Effector memory CD4-positive, alpha-beta T cell (primary cell): ENCODE measurements around the gene SON.

ENCODE experiments used
- DNase-seq, 3 donors: peaks; one replicate each; pipeline ENCODE4 v3.0.0-alpha.2; 2020
- H3K27ac ChIP-seq: 2 replicates; pipeline ENCODE4 v1.7.0; 2013; ENCODE audit warnings: mild to moderate bottlenecking, low read length, moderate library complexity; ENCODE audit not compliant: insufficient read depth, poor library complexity, severe bottlenecking
- H3K27me3 ChIP-seq: replicated peaks from 2 replicates; pipeline ENCODE4 v1.7.0; 2013; ENCODE audit warnings: mild to moderate bottlenecking, low read length; ENCODE audit not compliant: insufficient read depth, control insufficient read depth, poor library complexity, severe bottlenecking
- H3K36me3 ChIP-seq: 2 replicates; pipeline ENCODE4 v1.7.0; 2013; ENCODE audit warnings: mild to moderate bottlenecking, low read length, moderate library complexity; ENCODE audit not compliant: control insufficient read depth, insufficient read depth
- H3K4me1 ChIP-seq: 2 replicates; pipeline ENCODE4 v1.7.0; 2013; ENCODE audit warnings: low read length, mild to moderate bottlenecking; ENCODE audit not compliant: control insufficient read depth, insufficient read depth, poor library complexity, severe bottlenecking
- H3K4me3 ChIP-seq: 2 replicates; pipeline ENCODE4 v1.7.0; 2013; ENCODE audit warnings: low read length, low read depth, mild to moderate bottlenecking; ENCODE audit not compliant: insufficient read depth, poor library complexity, severe bottlenecking
- H3K9me3 ChIP-seq: 2 replicates; pipeline ENCODE4 v1.7.0; 2013; ENCODE audit warnings: mild to moderate bottlenecking, low read length, moderate library complexity; ENCODE audit not compliant: control insufficient read depth

SON gene

DNA sequence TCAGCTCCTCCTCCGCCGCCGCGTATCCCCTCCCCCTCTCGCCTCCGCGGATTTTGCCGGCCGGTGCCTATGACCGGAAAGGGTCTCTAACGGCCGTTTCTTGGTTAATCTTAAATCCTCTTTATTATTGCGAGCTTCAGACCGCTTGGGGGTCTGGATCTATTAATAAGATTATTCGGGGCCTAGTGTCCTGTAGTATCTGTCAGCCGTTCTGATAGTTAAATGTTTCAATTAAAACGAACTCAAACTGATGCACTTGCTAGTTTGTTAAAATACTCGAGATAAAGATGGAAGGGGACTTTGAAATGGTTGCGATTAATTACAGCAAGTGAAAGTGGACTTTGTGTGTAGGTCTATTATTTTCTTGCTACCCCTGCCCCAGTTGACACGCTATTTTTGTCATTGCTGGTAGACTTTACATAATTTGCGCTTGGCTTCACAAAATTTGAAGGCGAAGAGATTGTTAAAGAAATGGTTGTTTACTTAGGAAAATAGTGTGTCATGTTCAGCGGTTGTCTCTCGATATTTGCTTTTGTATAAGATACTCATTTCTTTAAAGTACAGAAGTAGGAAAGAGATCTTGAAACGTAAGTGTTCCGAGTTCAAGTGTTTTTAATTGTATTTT lies 779 bp downstream of the SON start:
- peaks cover 14% of the 10 kb centered on the region for H3K4me1 ChIP-seq
- peak in 1 of 3 donors; percentile 54 for DNase-seq
- no peaks in the 10 kb centered on the region for H3K9me3 ChIP-seq
- no peaks in the 10 kb centered on the region for H3K27me3 ChIP-seq
- peak overlapping the region; percentile 82 for H3K4me3 ChIP-seq
- H3K36me3 ChIP-seq: peaks cover 10% of the 10 kb centered on the region
- H3K27ac ChIP-seq: peak overlapping the region; percentile 99

DNA sequence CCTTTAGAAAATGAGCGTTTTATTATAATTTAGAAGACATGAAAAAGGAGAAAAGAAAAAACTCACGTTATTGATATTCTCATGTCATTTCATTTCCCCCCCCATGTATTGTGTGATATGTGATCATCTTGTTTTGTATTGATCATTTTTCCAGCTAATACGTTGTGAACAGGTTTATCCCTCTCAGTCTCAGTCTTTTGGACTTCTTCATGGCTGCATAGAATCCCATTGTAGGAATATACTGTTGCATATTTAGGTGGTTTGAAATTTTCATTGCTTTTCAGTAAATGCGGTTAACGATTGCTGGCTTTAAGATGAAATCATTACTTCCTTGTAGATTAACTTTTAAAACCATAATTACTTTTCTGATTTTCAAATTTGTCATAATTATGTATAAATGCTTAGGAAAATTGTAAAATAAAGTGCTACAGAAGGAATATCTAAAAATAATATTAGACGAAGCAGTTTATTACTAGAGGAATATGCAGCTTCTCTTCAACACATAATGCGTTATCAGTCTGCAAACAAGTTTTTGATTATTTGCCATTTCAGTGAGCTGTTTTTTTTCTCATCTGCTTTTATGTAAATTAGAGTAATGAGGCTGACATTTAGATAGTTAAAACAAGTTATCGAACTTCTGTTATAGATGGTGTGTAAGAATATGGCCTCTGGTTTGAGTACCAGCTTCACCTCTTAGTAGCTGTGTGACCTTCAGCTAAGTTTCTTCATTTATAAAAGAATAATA lies 1.8 kb downstream of the SON start:
- Histone ChIP-seq H3K4me1 (peaks cover 14% of the 10 kb centered on the region), H3K9me3 (no peaks in the 10 kb centered on the region), H3K27ac (peak overlapping the region; percentile 99), H3K27me3 (no peaks in the 10 kb centered on the region), H3K36me3 (peaks cover 13% of the 10 kb centered on the region), H3K4me3 (peak overlapping the region; percentile 82)
- no peak for DNase-seq

DNA sequence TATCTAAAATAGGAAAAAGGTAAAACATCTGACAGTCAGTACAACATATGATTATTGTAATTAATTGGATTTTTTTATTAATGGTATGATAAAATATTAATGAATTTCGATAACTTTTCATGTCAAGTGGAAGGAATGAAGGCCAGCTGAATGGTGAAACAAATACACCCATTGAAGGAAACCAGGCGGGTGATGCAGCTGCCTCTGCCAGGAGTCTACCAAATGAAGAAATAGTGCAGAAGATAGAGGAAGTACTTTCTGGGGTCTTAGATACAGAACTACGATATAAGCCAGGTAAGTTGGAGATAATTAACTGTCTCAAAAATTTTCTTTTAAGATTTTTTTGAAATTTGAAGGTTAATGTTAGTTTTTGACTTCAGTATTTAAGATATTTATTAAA lies 3.2 kb downstream of the SON start:
- H3K36me3 ChIP-seq: peaks cover 28% of the 10 kb centered on the region
- H3K27ac ChIP-seq: no peak overlapping the region
- no peak for DNase-seq
- H3K9me3 ChIP-seq: no peaks in the 10 kb centered on the region
- H3K4me1 ChIP-seq: peaks cover 10% of the 10 kb centered on the region
- no peaks in the 10 kb centered on the region for H3K27me3 ChIP-seq
- H3K4me3 ChIP-seq: no peak overlapping the region

DNA sequence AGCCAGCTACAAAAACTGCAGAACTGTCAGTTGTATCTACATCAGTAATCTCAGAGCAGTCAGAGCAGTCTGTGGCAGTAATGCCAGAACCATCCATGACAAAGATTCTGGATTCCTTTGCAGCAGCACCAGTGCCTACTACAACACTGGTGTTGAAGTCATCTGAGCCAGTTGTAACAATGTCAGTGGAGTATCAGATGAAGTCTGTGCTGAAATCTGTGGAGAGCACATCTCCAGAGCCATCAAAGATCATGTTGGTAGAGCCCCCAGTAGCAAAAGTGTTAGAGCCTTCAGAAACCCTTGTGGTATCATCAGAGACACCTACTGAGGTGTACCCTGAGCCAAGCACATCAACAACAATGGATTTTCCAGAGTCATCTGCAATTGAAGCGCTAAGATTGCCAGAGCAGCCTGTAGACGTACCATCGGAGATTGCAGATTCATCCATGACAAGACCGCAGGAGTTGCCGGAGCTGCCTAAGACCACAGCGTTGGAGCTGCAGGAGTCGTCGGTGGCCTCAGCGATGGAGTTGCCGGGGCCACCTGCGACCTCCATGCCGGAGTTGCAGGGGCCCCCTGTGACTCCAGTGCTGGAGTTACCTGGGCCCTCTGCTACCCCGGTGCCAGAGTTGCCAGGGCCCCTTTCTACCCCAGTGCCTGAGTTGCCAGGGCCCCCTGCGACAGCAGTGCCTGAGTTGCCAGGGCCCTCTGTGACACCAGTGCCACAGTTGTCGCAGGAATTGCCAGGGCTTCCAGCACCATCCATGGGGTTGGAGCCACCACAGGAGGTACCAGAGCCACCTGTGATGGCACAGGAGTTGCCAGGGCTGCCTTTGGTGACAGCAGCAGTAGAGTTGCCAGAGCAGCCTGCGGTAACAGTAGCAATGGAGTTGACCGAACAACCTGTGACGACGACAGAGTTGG lies 7.3 kb downstream of the SON start:
- Histone ChIP-seq H3K36me3 (peaks cover 66% of the 10 kb centered on the region), H3K27ac (no peak overlapping the region), H3K27me3 (no peaks in the 10 kb centered on the region), H3K4me3 (no peak overlapping the region), H3K9me3 (no peaks in the 10 kb centered on the region), H3K4me1 (peaks cover 6% of the 10 kb centered on the region)
- no peak for DNase-seq

DNA sequence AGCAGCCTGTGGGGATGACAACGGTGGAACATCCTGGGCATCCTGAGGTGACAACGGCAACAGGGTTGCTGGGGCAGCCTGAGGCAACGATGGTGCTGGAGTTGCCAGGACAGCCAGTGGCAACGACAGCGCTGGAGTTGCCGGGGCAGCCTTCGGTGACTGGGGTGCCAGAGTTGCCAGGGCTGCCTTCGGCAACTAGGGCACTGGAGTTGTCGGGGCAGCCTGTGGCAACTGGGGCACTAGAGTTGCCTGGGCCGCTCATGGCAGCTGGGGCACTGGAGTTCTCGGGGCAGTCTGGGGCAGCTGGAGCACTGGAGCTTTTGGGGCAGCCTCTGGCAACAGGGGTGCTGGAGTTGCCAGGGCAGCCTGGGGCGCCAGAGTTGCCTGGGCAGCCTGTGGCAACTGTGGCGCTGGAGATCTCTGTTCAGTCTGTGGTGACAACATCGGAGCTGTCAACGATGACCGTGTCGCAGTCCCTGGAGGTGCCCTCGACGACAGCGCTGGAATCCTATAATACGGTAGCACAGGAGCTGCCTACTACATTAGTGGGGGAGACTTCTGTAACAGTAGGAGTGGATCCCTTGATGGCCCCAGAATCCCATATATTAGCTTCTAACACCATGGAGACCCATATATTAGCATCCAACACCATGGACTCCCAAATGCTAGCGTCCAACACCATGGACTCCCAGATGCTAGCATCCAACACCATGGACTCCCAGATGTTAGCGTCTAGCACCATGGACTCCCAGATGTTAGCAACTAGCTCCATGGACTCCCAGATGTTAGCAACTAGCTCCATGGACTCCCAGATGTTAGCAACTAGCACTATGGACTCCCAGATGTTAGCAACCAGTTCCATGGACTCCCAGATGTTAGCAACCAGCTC lies 8.2 kb downstream of the SON start:
- H3K9me3 ChIP-seq: no peaks in the 10 kb centered on the region
- DNase-seq: no peak
- peaks cover 75% of the 10 kb centered on the region for H3K36me3 ChIP-seq
- H3K27me3 ChIP-seq: no peaks in the 10 kb centered on the region
- H3K4me3 ChIP-seq: no peak overlapping the region
- no peak overlapping the region for H3K27ac ChIP-seq
- no peaks in the 10 kb centered on the region for H3K4me1 ChIP-seq

DNA sequence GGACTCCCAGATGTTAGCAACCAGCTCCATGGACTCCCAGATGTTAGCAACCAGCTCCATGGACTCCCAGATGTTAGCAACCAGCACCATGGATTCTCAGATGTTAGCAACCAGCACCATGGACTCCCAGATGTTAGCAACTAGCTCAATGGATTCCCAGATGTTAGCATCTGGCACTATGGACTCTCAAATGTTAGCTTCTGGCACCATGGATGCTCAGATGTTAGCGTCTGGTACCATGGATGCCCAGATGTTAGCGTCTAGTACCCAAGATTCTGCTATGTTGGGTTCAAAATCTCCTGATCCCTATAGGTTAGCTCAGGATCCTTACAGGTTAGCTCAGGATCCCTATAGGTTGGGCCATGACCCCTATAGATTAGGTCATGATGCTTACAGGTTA lies 8.8 kb downstream of the SON start:
- H3K4me1 ChIP-seq: no peaks in the 10 kb centered on the region

DNA sequence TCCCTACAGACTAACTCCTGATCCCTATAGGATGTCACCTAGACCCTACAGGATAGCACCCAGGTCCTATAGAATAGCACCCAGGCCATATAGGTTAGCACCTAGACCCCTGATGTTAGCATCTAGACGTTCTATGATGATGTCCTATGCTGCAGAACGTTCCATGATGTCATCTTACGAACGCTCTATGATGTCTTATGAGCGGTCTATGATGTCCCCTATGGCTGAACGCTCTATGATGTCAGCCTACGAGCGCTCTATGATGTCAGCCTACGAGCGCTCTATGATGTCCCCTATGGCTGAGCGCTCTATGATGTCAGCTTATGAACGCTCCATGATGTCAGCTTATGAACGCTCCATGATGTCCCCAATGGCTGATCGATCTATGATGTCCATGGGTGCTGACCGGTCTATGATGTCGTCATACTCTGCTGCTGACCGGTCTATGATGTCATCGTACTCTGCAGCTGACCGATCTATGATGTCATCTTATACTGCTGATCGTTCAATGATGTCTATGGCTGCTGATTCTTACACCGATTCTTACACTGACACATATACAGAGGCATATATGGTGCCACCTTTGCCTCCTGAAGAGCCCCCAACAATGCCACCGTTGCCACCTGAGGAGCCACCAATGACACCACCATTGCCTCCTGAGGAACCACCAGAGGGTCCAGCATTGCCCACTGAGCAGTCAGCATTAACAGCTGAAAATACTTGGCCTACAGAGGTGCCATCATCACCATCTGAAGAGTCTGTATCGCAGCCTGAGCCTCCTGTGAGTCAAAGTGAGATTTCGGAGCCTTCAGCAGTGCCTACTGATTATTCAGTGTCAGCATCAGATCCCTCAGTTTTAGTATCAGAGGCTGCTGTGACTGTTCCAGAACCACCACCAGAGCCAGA lies 9.5 kb downstream of the SON start:
- H3K36me3 ChIP-seq: peaks cover 78% of the 10 kb centered on the region

More for the DNA sequence above, 8.8 kb downstream of the SON start:
- no peak for DNase-seq
- peaks cover 77% of the 10 kb centered on the region for H3K36me3 ChIP-seq
- H3K27ac ChIP-seq: no peak overlapping the region
- H3K4me3 ChIP-seq: no peak overlapping the region
- no peaks in the 10 kb centered on the region for H3K9me3 ChIP-seq
- no peaks in the 10 kb centered on the region for H3K27me3 ChIP-seq

DNA sequence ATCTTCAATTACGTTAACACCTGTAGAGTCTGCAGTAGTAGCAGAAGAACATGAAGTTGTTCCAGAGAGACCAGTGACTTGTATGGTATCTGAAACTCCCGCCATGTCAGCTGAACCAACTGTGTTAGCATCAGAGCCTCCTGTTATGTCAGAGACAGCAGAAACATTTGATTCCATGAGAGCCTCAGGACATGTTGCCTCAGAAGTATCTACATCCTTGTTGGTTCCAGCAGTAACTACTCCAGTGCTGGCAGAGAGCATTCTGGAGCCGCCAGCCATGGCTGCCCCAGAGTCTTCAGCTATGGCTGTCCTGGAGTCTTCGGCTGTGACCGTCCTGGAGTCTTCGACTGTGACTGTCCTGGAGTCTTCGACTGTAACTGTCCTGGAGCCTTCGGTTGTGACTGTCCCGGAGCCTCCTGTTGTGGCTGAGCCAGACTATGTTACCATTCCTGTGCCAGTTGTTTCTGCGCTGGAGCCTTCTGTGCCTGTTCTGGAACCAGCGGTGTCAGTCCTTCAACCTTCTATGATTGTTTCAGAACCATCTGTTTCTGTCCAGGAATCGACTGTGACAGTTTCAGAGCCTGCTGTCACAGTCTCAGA lies 10.3 kb downstream of the SON start:
- Histone ChIP-seq H3K27me3 (no peaks in the 10 kb centered on the region), H3K36me3 (peaks cover 81% of the 10 kb centered on the region), H3K4me1 (no peaks in the 10 kb centered on the region), H3K9me3 (no peaks in the 10 kb centered on the region), H3K4me3 (no peak overlapping the region), H3K27ac (no peak overlapping the region)
- DNase-seq: no peak

More for the DNA sequence above, 9.5 kb downstream of the SON start:
- Histone ChIP-seq H3K4me3 (no peak overlapping the region), H3K9me3 (no peaks in the 10 kb centered on the region), H3K4me1 (no peaks in the 10 kb centered on the region), H3K27ac (no peak overlapping the region), H3K27me3 (no peaks in the 10 kb centered on the region)
- DNase-seq: no peak
